ENCODE measurements around the gene RILPL2.
"Not testable (repeated sequence)": the region's sequence is repeated elsewhere in the genome, so short reads cannot be mapped to it uniquely, and the experiment has no call there.

RILPL2 gene

DNA sequence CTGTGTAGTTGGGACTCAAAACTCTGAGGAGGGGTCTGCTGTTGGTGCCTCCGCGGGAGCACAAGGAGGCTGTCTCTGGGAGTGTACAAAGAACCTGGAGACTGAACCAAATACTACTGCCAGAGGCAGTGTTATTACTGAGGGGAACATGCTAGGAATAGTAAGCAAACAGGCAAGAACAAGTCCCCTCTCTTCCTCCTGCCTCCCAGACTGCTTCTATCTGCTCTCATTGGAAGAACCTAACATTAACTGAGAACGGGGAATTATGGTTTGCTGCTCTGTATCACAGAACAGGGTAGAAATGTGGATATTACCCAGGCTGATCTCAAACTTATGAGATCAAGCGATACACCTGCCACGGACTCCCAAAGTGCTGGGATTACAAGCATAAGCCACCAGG lies 57.1 kb downstream of the RILPL2 start:
- no peak for DNase-seq

DNA sequence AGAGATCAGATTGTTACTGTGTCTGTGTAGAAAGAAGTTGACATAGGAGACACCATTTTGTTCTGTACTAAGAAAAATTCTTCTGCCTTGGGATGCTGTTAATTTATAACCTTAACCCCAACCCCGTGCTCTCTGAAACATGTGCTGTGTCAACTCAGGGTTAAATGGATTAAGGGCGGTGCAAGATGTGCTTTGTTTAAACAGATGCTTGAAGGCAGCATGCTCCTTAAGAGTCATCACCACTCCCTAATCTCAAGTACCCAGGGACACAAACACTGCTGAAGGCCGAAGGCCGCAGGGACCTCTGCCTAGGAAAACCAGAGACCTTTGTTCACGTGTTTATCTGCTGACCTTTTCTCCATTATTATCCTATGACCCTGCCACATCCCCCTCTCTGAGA lies 64.1 kb downstream of the RILPL2 start:
- not testable (repeated sequence) for DNase-seq

DNA sequence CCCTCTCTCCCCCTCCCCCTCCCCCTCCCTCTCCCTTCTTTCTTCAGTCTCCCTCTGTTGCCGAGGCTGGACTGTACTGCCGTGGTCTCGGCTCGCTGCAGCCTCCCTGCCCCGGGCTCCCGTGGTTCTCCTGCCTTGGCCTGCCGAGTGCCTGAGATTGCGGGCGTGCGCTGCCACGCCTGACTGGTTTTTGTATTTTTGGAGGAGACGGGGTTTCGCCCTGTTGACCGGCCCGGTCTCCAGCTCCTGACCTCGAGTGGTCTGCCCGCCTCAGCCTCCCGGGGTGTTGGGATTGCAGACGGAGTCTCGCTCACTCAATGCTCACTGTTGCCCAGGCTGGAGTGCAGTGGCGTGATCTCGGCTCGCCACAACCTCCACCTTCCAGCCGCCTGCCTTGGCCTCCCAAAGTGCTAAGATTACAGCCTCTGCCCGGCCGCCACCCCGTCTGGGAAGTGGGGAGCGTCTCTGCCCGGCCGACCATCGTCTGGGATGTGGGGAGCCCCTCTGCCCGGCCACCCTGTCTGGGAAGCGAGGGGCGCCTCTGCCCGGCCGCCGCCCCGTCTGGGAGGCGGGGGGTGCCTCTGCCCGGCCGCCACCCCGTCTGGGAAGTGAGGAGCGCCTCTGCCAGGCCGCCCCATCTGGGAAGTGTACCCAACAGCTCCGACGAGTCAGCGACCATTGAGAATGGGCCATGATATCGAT lies 64.7 kb downstream of the RILPL2 start:
- not testable (repeated sequence) for DNase-seq

DNA sequence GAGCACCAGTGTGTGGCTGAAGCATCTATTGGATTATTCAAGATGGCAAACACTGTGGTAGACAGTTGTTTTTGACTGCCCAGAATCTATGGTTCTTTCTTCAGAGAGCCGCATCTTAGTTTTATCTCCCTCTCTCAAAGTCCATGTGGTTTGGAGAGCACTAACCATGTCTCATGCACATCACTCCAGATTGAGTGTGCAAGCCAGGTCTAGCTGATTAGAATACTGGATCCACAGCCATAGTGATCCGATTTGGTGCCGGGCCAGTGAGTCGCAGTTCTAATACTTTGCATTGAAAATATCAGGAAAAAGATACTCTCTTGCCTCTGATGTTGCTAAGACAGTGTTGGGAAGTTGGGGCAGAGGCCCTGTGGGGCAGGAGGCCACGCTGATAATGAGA lies 67.3 kb downstream of the RILPL2 start:
- DNase-seq: no peak

DNA sequence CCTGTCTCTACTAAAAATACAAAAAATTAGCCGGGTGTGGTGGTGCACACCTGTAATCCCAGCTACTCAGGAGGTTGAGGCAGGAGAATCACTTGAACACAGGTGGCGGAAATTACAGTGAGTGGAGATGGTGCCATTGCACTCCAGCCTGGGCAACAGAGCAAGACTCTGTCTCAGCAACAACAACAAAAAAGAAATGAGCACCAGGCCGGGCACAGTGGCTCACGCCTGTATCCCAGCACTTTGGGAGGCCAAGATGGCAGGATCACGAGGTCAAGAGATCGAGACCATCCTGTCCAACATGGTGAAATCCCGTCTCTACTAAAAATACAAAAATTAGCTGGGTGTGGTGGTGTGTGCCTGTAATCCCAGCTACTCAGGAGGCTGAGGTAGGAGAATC lies 68.1 kb downstream of the RILPL2 start:
- not testable (repeated sequence) for DNase-seq

DNA sequence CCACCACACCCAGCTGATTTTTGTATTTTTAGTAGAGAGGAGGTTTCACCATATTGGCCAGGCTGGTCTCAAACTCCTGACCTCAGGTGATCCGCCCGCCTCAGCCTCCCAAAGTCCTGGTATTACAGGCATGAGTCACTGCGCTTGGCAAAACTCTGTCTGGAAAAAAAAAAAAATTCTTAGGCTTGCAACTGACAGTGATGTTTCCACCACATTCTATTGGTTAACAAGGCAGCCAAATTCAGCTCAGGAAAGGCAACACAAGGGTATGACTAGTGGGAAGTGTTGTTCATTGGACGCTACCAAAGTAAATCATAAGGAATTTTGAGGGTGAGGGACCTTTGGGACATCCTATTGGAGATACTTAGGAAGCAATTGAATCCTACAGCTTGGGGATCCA lies 69.0 kb downstream of the RILPL2 start:
- no peak for DNase-seq

Measured in GF-D8 (cell line).